H9 (cell line): Measurements from ENCODE around the gene POLK. TPM values are rescaled to one million over a fixed set of nuclear protein-coding genes. Genes with fewer than 3 reads are reported as not detected.

ENCODE experiments used
- DNase-seq: peaks from one replicate; pipeline ENCODE4 v3.0.0-alpha.2; 2017
- H2AFZ ChIP-seq: one replicate; pipeline ENCODE4 v1.6.1; 2013; ENCODE audit warnings: mild to moderate bottlenecking, low read length, control low read depth, moderate library complexity
- H2AK5ac ChIP-seq: 2 replicates; pipeline ENCODE4 v1.6.1; 2013; ENCODE audit warnings: low read length, control low read depth, mixed read lengths; ENCODE audit not compliant: insufficient read length
- H2BK120ac ChIP-seq: one replicate; pipeline ENCODE4 v1.6.1; 2013; ENCODE audit warnings: low read depth, mild to moderate bottlenecking, low read length, control low read depth, inconsistent platforms; ENCODE audit not compliant: poor library complexity, severe bottlenecking
- H2BK12ac ChIP-seq: 2 replicates; pipeline ENCODE4 v1.6.1; 2013; ENCODE audit warnings: low read length, control low read depth, mixed read lengths, low read depth; ENCODE audit not compliant: insufficient read length
- H2BK15ac ChIP-seq: 2 replicates; pipeline ENCODE4 v1.6.1; 2013; ENCODE audit warnings: low read depth, low read length, control low read depth
- H2BK20ac ChIP-seq: one replicate; pipeline ENCODE4 v1.6.1; 2013; ENCODE audit warnings: low read depth, mild to moderate bottlenecking, low read length, control low read depth, inconsistent platforms; ENCODE audit not compliant: poor library complexity, severe bottlenecking
- H2BK5ac ChIP-seq: 2 replicates; pipeline ENCODE4 v1.6.1; 2013; ENCODE audit warnings: low read length, control low read depth, mixed read lengths; ENCODE audit not compliant: insufficient read length
- H3K14ac ChIP-seq: 2 replicates; pipeline ENCODE4 v1.6.1; 2013; ENCODE audit warnings: low read length, control low read depth; ENCODE audit not compliant: insufficient read depth
- H3K18ac ChIP-seq: 2 replicates; pipeline ENCODE4 v1.6.1; 2013; ENCODE audit warnings: low read depth, mild to moderate bottlenecking, mixed read lengths, low read length, control low read depth; ENCODE audit not compliant: insufficient read length
- H3K23ac ChIP-seq: 2 replicates; pipeline ENCODE4 v1.6.1; 2013; ENCODE audit warnings: low read length, control low read depth, mixed read lengths, low read depth; ENCODE audit not compliant: insufficient read length
- H3K23me2 ChIP-seq: 2 replicates; pipeline ENCODE4 v1.6.1; 2013; ENCODE audit warnings: low read depth, mild to moderate bottlenecking, mixed read lengths, low read length, control low read depth; ENCODE audit not compliant: insufficient read length, poor library complexity, severe bottlenecking
- H3K27ac ChIP-seq: 2 replicates; pipeline ENCODE4 v1.5.1; 2013; ENCODE audit warnings: low read length, control low read depth, mixed read lengths, low read depth; ENCODE audit not compliant: insufficient read length
- H3K27me3 ChIP-seq: 2 replicates; pipeline ENCODE4 v1.6.1; 2013; ENCODE audit warnings: low read length, control low read depth, inconsistent platforms; ENCODE audit not compliant: insufficient read depth
- H3K4ac ChIP-seq: 2 replicates; pipeline ENCODE4 v1.6.1; 2013; ENCODE audit warnings: low read depth, mild to moderate bottlenecking, control low read depth, inconsistent platforms, low read length, moderate library complexity
- H3K4me1 ChIP-seq: 2 replicates; pipeline ENCODE4 v1.6.1; 2013; ENCODE audit warnings: low read length, control low read depth, inconsistent platforms; ENCODE audit not compliant: insufficient read depth
- H3K4me2 ChIP-seq: 2 replicates; pipeline ENCODE4 v1.6.1; 2013; ENCODE audit warnings: low read length, control low read depth, mixed read lengths; ENCODE audit not compliant: insufficient read length, insufficient read depth
- H3K56ac ChIP-seq: 2 replicates; pipeline ENCODE4 v1.6.1; 2013; ENCODE audit warnings: low read depth, mild to moderate bottlenecking, mixed read lengths, low read length, control low read depth; ENCODE audit not compliant: insufficient read length
- H3K79me1 ChIP-seq: 2 replicates; pipeline ENCODE4 v1.6.1; 2013; ENCODE audit warnings: low read depth, mild to moderate bottlenecking, moderate library complexity, low read length, control low read depth, inconsistent platforms; ENCODE audit not compliant: insufficient read depth, poor library complexity, severe bottlenecking
- H3K79me2 ChIP-seq: 2 replicates; pipeline ENCODE4 v1.6.1; 2013; ENCODE audit warnings: low read length, control low read depth, inconsistent platforms; ENCODE audit not compliant: insufficient read depth
- H3K9ac ChIP-seq: 2 replicates; pipeline ENCODE4 v1.6.1; 2013; ENCODE audit warnings: low read length, control low read depth, mixed read lengths; ENCODE audit not compliant: insufficient read length; ENCODE audit errors: extremely low read depth
- H3K9me3 ChIP-seq: one replicate; pipeline ENCODE4 v1.6.1; 2013; ENCODE audit warnings: low read depth, low read length, inconsistent platforms; ENCODE audit not compliant: control insufficient read depth
- H3T11ph ChIP-seq: one replicate; pipeline ENCODE4 v1.6.1; 2013; ENCODE audit warnings: mild to moderate bottlenecking, low read length, control low read depth, inconsistent platforms
- H4K20me1 ChIP-seq: one replicate; pipeline ENCODE4 v1.6.1; 2013; ENCODE audit not compliant: control insufficient read depth, insufficient read length, insufficient read depth
- H4K5ac ChIP-seq: 2 replicates; pipeline ENCODE4 v1.6.1; 2013; ENCODE audit warnings: low read depth, mild to moderate bottlenecking, mixed read lengths, low read length, control low read depth; ENCODE audit not compliant: insufficient read length
- H4K8ac ChIP-seq: replicated peaks from 2 replicates; pipeline ENCODE4 v1.6.1; 2013; ENCODE audit warnings: low read length, control low read depth, mixed read lengths, low read depth; ENCODE audit not compliant: insufficient read length
- H4K91ac ChIP-seq: 2 replicates; pipeline ENCODE4 v1.6.1; 2013; ENCODE audit warnings: low read depth, mild to moderate bottlenecking, moderate library complexity, mixed read lengths, low read length, control low read depth; ENCODE audit not compliant: insufficient read length
- H3K27ac Mint-ChIP-seq, 3 experiments: 2 replicates in 2 of 3; 3 replicates in 1 of 3; pipeline ENCODE4 v1.8.0; 2020 to 2021; ENCODE audit warnings: mixed read lengths in 3 of 3, mild to moderate bottlenecking in 1 of 3, moderate library complexity in 1 of 3
- H3K27me3 Mint-ChIP-seq: 2 replicates; pipeline ENCODE4 v1.8.0; 2021; ENCODE audit warnings: low read depth, mild to moderate bottlenecking, moderate library complexity, mixed read lengths
- H3K36me3 Mint-ChIP-seq, 3 experiments: 2 replicates in 2 of 3; 3 replicates in 1 of 3; pipeline ENCODE4 v1.8.0; 2020 to 2021; ENCODE audit warnings: low read depth in 3 of 3, mixed read lengths in 3 of 3; ENCODE audit not compliant: insufficient read depth in 1 of 3
- H3K4me1 Mint-ChIP-seq, 2 experiments: 2 replicates each; pipeline ENCODE4 v1.8.0; 2020; ENCODE audit warnings: mixed read lengths in 2 of 2
- H3K4me3 Mint-ChIP-seq, 2 experiments: 2 replicates in 1 of 2; 3 replicates in 1 of 2; pipeline ENCODE4 v1.8.0; 2020 to 2021; ENCODE audit warnings: mild to moderate bottlenecking in 2 of 2, mixed read lengths in 2 of 2, moderate library complexity in 1 of 2
- H3K9me3 Mint-ChIP-seq, 2 experiments: 2 replicates in 1 of 2; 3 replicates in 1 of 2; pipeline ENCODE4 v1.8.0; 2020; ENCODE audit warnings: mild to moderate bottlenecking in 2 of 2, mixed read lengths in 2 of 2, moderate library complexity in 1 of 2
- WGBS: extraction: QIAGEN DNeasy Blood & Tissue Kit; methylation state at CpG from one replicate; pipeline ENCODE4 v1.1.7; 2013; ENCODE audit warnings: missing lambda C conversion rate, low lambda C conversion rate, mixed read lengths; ENCODE audit not compliant: insufficient read length; ENCODE audit errors: extremely low coverage; 5-methylcytosine and 5-hydroxymethylcytosine counted together
- total RNA-seq: library from RNA; stranded (reverse); gene quantifications from 2 replicates; pipeline ENCODE4 v1.2.1, GENCODE V29; 2021
- TF ChIP-seq, protein P1 (sequence below): fragments of 200-600 bp; sonication (generic); conservative IDR thresholded peaks from 3 replicates; pipeline ENCODE4 v1.8.0; 2021; ENCODE audit warnings: antibody characterized with exemption, mild to moderate bottlenecking

The POLK gene
- total RNA-seq, 1 experiment from 2014 or later: 7.6 TPM

DNA sequence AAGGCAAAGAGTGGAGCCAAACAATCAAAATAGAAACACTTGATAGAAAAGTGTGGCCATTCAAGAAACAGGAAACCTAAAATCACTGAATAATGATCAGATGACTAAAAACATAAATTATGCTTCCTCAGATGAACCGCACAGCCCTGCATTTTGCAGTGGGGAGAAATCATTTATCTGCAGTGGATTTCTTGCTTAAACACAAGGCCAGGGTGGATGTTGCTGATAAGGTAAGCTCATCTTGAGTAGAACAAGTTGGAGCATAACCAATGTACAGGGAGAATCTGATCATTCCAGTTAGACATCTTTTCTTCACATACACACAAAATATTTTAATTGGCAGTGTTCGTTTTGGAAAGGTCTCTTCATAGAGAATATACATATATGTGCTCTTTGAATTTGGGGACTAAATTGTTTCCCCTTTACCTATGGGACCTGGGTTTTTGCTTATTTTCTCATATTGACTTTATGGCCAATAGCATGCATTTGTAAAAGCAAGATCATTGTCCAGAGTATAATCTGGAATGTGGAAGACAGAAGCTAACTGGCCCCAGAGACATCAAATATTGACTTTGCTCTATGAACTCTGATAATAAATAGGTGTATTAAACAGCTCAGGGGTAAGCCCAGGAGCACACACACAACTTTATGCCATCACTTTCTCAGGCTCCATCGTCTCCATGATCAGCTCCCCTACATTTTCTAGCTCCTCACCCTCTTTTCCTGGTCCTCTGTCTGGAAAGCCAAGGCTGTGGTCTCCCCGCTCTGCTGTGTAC is 108.7 kb downstream of the POLK start:
- no peaks in the 10 kb centered on the region for H3K36me3 Mint-ChIP-seq
- Histone ChIP-seq H4K20me1 (no peaks in the 10 kb centered on the region), H2BK120ac (no peak overlapping the region), H3K4me1 (no peaks in the 10 kb centered on the region), H2AFZ (no peak overlapping the region), H3K79me1 (no peaks in the 10 kb centered on the region), H3K9me3 (no peaks in the 10 kb centered on the region), H2AK5ac (no peak overlapping the region), H3K56ac (no peak overlapping the region), H2BK5ac (no peak overlapping the region), H4K91ac (no peak overlapping the region), H3K14ac (no peak overlapping the region), H3K18ac (no peak overlapping the region), H3K9ac (no peak overlapping the region), H3K79me2 (no peaks in the 10 kb centered on the region), H3K27me3 (no peaks in the 10 kb centered on the region), H3K27ac (no peak overlapping the region), H3K4ac (no peak overlapping the region), H3K23me2 (no peaks in the 10 kb centered on the region), H3T11ph (no peak overlapping the region), H3K4me2 (no peak overlapping the region), H4K5ac (no peak overlapping the region), H3K23ac (no peak overlapping the region), H2BK20ac (no peak overlapping the region), H4K8ac (no peak overlapping the region), H2BK15ac (no peak overlapping the region), H2BK12ac (no peak overlapping the region)
- H3K4me1 Mint-ChIP-seq: peaks cover 12 to 16% of the 10 kb centered on the region in 2 experiments
- TF ChIP-seq, protein P1, sequence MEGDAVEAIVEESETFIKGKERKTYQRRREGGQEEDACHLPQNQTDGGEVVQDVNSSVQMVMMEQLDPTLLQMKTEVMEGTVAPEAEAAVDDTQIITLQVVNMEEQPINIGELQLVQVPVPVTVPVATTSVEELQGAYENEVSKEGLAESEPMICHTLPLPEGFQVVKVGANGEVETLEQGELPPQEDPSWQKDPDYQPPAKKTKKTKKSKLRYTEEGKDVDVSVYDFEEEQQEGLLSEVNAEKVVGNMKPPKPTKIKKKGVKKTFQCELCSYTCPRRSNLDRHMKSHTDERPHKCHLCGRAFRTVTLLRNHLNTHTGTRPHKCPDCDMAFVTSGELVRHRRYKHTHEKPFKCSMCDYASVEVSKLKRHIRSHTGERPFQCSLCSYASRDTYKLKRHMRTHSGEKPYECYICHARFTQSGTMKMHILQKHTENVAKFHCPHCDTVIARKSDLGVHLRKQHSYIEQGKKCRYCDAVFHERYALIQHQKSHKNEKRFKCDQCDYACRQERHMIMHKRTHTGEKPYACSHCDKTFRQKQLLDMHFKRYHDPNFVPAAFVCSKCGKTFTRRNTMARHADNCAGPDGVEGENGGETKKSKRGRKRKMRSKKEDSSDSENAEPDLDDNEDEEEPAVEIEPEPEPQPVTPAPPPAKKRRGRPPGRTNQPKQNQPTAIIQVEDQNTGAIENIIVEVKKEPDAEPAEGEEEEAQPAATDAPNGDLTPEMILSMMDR: no peak
- no peaks in the 10 kb centered on the region; a peak in 1 of 5 replicates for H3K9me3 Mint-ChIP-seq
- no peak overlapping the region for H3K27ac Mint-ChIP-seq
- H3K4me3 Mint-ChIP-seq: no peak overlapping the region
- H3K27me3 Mint-ChIP-seq: no peaks in the 10 kb centered on the region
- no CpG with 5 or more reads among the region's 4 CpGs for WGBS
- DNase-seq: no peak
